GM21367 (cell line): ENCODE measurements around the gene PDGFD.

Experiments used
- ATAC-seq: cut with Tn5 transposase; IDR thresholded peaks from one replicate; pipeline ENCODE4 v1.9.1; 2021; ENCODE audit not compliant: unreplicated experiment

Gene PDGFD

DNA sequence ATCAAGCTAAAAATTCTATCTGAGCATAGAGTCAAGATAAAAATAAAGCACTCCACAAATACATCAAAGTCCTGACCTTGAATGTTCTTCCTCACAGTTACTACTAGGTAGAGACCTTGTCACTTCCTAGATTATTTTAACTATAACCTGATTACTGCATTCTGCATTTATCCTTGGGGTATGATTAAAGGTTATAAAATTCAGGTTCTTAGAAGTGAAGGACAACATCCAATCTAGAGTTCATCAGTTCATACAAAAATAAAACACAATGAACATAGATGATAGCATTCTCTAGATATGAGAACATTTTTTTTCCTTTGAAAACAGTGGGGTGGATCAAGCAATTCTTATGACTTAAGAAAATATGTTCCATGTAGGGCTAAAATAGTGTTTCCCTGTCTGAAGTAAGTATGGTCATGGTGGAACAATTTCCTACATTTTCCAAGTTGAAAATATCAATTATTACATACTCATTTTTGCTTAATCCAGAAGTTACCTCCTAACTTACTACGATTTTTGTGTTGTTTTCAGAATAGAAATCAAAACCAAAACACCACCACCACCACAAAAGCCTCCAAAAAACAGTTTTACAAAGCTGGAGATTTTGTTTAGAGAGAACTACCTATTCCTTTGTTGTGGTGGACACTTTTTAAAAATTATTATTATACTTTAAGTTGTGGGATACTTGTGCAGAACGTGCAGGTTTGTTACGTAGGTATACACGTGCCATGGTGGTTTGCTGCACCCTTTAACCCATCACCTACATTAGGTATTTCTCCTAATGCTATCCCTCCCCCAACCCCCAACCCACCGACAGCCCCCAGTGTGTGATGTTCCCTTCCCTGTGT lies 239.6 kb downstream of the PDGFD start:
- ATAC-seq = no peak

DNA sequence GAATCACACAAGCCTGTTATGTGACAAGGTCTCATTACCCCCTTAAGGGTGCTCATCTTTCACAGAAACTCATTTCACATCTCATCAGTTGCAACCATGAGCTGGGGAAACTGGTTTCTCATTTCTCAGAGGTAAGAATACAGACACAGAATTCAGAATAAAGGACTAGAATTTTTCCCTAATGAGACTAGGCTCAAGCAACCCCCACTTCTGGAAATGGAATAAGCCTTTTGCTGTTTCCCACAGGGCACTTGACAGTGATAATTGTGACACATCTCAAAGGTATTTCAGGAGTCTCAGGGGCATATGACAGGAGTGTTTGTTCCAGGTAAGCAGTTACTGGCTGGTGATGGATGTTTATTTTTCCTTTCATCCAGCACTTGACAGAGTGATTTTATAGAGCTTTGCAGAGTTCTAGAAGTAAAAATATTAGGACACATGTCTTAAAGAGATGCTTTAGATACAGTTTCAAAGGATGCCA lies 240.5 kb downstream of the PDGFD start:
- no peak for ATAC-seq

DNA sequence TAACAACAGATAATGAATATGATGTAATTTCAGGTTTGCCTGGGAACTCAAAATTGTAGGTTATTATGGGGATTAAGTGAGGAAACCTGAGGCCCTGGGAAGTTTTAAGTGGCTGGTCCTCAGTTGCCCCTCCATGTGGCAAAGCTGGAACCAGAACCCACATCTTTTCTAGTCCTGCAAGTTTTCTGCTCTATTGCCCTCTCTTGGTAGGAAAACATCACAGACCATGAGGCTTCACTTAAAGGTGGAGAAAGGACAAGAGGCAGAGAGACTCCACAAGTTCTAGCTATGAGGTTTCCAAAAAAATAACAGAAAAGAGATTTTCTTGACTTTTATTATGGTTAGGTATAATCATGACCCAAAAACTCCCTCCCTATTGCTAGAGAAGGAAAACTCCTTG lies 243.0 kb downstream of the PDGFD start:
- no peak for ATAC-seq

DNA sequence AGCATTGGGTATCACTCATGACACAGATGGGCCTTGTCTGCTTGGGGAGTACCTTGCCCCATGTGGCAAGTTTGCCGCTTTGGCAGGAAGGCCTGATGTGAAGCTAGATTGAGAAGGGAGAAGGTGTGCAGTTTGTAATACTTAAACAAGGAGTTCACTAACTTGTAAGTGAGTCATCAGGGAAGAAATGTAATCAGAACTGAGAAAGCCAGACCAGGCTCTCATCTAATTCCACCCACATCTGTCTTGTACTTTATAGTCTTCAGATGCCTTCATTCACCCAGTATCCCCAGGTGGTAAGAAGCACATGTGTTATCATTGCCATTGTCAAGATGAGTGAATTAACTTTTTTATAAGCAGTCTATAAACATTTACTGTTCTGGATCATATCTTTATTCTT lies 243.5 kb downstream of the PDGFD start:
- ATAC-seq = peak; percentile 50

DNA sequence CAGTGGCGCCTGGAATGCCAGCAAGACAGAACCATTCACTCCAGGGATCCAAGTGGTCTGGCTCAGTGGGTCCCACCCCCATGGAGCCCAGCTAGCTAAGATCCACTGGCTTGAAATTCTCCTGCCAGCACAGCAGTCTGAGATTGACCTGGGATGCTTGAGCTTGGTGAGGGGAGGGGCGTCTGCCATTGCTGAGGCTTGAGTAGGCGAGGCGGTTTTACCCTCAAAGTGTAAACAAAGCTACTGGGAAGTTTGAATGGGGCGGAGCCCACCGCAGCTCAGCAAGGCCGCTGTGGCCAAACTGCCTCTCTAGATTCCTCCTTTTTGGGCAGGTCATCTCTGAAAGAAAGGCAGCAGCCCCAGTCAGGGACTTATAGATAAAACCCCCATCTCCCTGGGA lies 253.2 kb downstream of the PDGFD start:
- ATAC-seq = no peak

DNA sequence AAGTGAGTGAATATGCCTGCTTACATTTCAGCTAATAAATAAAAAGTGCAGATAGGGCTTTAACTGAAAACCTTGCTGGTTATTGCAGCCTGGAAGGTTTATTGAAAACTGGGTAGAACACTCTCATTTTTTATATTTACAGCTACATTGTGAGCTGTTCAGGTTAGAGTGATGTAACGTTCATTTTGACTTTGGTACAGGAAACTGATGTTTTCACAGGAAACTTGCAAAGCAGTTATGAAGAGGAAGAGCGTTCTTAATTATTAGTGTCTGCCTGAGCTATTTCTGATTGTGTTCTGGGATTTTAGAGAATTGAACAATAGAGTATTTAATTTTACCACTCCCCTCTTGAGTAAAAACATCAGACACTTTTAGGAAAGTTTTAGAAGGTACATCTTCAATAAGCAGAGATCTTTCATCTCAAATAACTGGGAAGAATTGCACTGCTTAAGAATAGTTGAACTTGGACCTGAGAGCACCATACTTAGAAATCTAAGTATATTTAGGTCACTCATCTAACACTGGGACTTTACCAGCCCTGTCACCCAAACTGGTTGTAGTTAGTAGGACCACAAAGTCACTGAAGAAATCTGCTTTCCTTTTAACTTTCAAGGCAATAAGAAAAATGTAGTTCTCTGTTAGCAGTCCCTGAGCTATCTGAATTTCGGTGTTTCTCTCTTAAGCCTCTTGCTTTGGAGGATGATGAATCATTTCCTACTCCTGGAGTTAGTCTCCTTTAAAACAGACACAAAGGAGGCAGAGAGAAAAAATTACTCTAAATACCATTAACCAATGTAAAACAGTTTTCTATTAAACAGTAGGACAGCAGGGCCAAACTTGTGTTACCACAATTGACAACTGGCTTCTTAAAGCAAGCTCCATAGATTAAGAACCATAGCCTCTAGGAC lies 256.1 kb downstream of the PDGFD start:
- ATAC-seq = no peak

DNA sequence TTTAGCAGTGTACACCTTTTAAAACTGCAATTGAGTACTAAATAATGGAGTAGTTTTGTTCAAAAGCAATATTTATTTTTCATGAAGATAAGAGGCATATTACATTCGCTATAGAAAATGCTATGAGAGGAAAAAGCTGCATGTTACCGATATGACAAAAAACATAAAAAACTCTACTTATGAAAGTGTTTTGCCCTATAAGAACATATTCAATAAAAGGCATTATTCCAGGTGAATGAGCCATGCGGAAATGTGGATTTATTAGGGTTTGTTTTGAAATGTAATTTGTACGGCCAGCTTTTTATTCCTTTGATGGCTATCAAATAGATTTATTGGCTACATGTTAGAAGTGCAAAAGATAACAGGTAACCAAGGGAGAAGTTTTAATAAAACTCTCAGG lies 256.8 kb downstream of the PDGFD start:
- ATAC-seq = no peak

DNA sequence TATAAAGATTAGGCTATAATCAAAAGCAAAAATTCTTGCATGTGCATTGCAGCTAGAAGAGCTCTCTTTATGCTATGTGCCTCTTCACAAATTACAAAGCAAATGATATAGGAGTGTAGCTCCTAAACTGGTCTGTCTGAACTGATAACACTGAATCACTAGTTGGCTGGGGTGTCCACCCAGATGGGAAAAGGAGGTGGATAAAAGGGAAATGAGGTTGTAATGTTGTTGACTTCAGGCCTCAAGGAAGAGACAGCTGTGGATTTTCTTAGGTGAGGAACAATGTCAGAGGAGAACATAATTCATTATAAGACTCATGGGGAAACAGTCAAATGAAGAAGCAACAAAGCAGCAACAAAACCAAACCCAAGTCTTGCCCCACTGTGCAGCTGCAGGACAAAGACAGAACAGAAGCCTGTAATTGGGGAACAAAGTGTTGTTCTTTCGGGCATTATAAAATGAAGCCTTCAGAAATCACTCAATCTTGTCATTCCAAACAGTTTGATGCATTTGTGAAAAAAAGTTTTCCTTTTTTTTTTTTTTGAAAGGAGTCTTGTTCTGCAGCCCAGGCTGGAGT lies 257.6 kb downstream of the PDGFD start:
- ATAC-seq = no peak

DNA sequence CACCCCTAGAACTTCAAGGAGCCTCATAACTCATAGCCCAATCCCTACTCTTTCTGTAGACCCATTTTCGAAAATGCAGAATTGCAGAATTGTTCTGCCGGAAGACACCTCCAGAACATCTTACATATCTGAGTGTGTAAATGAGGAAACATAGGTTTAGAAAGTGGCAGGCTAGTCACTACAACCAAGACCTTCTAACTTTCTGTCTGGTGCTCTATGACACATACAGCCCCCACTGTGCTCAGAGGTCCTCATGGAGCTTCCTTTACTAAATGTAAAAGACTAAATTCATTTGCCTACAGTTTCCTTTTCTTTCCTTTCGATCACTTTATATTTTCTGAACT lies 259.7 kb downstream of the PDGFD start:
- peak; percentile 87 for ATAC-seq

DNA sequence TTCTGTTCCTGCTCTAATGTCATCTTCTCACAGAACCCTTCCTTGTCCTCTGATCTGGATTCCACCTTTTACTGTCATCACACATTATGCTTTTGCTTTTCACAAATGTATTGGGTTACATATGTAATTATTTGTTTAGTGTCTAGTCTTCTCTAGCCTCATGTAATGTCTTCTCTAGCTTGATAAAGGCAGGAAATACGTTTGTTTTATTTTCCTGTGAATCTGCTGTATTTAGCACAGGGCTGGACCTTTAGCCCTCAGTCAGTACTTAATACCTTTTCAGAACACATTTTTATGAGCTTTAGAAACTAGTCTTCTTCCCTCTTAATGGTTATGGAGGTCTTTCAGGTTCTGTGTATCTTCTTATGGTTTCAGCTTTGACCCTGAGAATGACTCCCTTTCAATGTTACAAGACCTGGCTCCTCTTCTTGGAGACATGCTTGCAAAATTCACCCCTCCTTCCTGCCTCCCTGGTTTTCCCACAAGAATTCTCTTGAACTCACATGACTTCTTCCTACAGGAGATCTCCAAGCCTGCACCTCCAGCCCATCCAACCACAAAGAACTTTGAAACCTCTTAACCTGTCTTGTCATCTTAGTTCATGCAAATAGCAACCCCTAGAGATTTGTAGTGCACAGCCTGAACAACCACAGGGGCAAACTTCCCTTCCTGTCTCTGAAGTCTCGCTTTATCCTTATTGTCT lies 260.2 kb downstream of the PDGFD start:
- peak; percentile 88 for ATAC-seq

DNA sequence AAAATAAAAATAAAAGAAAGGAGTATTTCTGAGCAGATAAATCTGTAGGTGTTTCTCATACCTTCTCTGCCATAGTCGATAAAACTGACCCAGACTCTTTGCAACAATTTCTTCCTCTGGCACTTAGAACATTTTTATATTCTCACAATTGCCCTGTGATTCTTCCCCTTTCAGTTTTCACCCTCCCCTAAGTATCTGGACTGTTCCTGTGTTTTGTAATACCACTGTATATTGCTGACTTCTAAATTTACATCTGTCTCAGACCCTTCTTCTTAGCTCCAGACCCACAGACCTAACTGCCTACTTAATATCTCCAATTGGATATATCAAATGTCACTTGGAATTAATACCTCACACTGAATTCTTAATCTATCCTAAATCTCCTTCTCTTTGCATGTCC lies 261.0 kb downstream of the PDGFD start:
- no peak for ATAC-seq

DNA sequence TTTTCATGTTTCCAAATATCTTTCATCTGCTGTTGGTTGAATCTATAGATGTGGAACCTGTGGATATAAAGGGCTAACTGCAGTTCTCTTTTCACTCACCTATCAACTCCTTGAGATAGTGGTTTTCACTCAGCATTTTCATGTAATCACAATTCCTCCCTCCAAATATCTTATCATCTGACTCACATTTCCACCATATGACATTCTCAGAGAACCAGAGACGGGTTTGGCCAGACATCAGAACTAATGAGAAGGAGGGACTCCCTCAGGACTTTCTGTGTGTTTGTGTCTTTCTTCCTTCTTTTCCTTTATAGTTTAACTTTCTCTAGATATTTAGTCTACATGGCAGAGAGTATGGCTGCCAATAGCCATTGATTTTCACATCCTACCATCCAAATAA lies 262.3 kb downstream of the PDGFD start:
- ATAC-seq = no peak

DNA sequence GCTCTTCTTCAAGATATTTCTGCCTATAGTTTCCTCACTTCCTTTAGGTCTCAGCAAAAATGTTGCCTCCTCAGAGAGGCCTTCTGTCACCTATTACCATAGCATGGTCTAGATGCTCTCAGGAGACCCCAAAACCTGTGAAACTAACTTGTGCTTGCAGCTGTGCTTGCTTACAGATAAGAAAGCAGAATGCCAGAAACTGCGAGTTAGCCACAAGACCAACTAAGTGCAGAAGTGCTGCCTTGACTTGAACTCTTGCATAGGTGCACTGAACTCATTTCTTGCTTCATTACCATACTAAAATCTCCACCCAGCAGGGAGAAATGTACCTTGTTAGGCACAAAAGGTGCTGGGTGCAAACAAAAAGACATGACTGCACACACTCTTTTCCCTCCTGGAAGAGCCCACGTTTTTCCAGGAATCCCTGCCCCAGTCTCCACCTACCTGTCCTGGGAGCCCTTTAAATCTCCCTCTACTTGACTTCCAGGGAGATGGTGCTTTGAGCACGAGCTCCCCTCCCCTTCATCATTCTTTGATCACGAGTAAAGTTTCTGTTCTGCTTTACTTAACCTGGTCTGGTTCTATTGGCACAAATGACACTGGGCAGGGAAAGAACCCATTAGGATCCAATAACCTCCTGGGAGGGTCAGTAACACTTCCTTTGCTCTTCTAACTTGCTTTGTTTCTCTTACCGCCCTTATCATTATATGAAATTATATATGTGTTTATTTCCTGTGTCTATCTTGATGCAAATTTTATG lies 265.2 kb downstream of the PDGFD start:
- peak; percentile 72 for ATAC-seq

DNA sequence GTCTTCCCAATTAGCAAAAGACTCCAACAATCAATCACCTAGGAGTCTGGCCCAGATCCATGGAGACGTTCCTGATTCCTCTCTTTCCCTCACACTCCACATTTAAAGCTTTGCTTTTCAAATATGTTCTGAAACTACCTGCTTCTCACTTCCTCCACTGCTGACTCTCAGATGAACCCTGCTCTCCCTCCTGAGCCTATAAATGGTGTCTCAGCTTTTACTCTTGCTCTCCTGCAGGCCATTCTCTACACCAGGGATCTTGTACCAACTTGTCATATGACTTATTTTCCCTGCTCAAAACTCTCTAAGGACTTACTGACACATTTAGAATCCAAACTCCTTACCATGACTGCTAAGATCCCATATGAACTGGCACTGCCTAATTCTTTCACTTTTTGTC lies 265.9 kb downstream of the PDGFD start:
- peak; percentile 63 for ATAC-seq

DNA sequence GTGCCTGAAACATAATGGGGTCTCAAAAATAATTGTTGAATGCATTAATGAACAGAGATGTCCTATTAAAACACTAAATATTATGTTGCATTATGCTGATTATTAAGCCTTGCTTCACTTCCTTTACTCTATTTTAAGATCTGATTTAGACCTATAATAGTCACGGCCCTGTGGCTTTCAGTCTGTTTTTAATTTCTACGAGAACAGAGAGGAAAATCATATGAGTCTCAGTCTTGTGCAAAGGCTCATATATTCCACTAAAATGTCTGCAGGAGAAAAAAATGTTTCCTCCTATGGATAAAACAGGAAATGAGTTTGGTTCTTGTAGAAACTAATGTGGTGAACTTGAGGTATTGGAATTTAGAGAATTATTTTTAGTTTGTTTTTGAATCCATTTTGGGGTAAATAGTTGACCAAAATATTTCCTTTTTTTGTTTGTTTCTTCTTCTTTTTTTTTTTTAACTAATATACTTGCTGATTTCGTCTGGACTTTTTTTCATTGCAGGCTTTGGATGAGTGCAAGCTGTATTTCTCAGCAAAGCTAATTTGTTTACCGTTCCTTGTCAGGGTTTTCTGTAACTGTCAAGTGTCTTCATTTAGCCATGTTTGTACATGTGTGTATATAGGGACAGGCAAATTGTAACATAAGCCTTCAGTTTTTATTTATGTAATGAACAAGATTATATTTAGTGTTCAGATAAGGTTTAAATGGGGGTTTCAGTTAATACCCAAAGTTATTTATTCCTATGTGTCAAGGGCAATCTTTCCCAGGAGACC lies 266.6 kb downstream of the PDGFD start:
- no peak for ATAC-seq

DNA sequence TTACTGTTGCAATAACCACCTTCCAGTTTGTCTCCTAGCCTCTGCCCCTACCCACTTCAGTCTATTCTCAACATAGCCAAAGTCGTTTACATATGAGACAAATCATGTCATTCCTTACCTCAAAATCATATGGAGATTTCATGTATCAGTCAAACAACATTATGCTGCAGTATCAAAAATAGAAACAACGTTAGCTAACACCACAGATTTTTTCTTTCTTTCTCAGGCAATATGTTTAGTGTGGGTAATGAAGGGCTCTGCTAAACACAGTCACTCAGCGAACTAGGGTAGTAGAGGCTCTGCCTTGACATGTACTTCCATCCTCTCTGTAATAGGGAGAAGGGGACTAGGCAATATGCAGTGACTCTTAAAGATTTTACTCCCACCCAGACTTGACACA lies 268.8 kb downstream of the PDGFD start:
- ATAC-seq = no peak

DNA sequence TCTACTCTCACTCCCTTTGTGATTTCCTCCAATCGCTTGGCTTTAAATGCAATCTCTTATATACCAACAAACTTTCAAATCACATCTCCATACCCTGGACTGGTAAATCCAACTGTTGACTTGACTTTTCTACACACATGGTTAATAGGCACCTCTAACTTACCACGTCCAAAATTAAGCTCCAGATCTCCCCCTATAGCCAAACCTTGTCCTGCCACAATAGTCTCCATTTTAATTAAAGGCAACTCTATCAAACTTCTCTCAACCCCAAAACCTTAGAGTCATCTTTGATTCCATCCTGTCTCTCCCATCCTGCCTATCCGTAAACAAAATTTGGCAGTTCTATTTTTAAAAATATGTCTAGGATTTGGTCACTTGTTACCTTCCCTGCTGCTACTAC lies 269.3 kb downstream of the PDGFD start:
- no peak for ATAC-seq

DNA sequence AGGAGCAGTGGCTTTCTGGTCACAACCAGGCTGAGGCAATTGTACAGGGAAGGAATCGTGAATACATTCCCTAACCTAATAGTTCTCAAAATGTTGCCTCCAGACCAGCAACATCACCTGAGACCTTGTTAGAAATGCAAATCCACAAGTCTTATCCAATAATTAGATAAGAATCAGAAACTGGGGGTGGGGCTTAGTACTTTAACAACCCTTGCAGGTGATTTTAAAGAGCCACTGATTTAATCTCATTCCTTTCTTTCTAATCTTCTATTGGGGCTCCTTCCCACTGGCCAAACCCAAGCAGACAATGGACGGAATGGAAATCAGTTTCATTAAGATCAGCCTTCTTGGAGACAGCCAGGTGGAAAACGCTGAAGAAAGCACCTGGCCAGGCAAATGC lies 269.9 kb downstream of the PDGFD start:
- no peak for ATAC-seq

DNA sequence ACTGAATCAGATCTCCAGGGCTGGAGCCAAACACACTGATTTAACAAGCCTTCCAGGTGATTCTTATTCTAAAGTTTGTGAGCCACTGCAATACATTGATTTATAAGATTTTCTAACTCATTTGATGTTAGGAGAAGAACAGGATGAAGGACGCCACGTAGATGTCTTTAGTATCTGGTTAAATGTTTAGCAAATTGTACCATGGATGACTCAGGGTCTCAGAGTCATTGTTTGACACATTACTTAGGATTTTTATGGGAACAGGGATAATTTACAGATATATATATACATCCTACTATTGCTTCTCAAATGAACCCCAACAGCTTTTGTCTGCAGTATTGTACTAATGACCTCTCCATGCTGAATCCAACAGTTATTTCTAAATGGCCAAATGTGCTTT lies 270.6 kb downstream of the PDGFD start:
- no peak for ATAC-seq

DNA sequence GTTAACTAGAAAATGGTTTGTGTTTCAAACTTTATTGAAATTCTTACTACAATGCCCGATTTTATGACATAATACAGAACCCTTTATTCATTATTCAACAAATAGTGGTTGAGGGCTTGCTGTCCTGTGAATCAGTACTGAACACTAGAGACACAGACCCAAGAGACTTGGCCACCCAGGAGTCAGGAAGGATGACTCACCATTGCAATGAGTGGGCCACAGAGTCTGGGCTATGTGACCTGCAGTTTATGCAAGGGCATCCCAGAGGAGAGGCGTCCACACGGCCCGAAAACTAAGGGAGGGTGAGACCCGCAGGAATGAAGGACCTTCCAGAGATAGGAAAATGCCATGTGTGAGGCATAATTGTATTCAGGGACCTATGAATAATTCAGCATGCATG lies 271.3 kb downstream of the PDGFD start:
- no peak for ATAC-seq
